ENCODE results near the gene EFNB2. TPM values are rescaled to one million over a fixed set of nuclear protein-coding genes. Genes with fewer than 3 reads are reported as not detected.

The EFNB2 gene
- total RNA-seq, 2 donors from 2014 or later: 46.1 to 52.4 TPM

GRCh38 chr13:106445996-106446395 is 89.5 kb downstream of the EFNB2 start:
- Histone ChIP-seq H3K4me1 (replicated peaks) (no peaks in the 10 kb centered on the region), H3K36me3 (no peaks in the 10 kb centered on the region), H3K27ac (no peak overlapping the region), H3K27me3 (replicated peaks; ENCODE audit: insufficient read depth) (no peaks in the 10 kb centered on the region), H3K9me3 (no peaks in the 10 kb centered on the region), H3K4me3 (no peak overlapping the region)
- no peak for TF ChIP-seq POLR2AphosphoS5 (IDR thresholded peaks at IDR 0.05)
- no peak for TF ChIP-seq POLR2A (IDR thresholded peaks at IDR 0.05)
- TF ChIP-seq, protein P1, sequence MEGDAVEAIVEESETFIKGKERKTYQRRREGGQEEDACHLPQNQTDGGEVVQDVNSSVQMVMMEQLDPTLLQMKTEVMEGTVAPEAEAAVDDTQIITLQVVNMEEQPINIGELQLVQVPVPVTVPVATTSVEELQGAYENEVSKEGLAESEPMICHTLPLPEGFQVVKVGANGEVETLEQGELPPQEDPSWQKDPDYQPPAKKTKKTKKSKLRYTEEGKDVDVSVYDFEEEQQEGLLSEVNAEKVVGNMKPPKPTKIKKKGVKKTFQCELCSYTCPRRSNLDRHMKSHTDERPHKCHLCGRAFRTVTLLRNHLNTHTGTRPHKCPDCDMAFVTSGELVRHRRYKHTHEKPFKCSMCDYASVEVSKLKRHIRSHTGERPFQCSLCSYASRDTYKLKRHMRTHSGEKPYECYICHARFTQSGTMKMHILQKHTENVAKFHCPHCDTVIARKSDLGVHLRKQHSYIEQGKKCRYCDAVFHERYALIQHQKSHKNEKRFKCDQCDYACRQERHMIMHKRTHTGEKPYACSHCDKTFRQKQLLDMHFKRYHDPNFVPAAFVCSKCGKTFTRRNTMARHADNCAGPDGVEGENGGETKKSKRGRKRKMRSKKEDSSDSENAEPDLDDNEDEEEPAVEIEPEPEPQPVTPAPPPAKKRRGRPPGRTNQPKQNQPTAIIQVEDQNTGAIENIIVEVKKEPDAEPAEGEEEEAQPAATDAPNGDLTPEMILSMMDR (IDR thresholded peaks at IDR 0.05): no peak
- DNase-seq (ENCODE audit: low spot score): no peak
- WGBS: 81% methylated on average over 4 of the region's 4 CpGs
- intact Hi-C loops (cut with DNase I): no loop called here

- DNase-seq (ENCODE audit: low spot score): no peak
- 83% methylated on average over 11 of the region's 11 CpGs for WGBS
- H3K27ac ChIP-seq: no peak overlapping the region
- no peaks in the 10 kb centered on the region for H3K9me3 ChIP-seq
- H3K4me1 ChIP-seq (replicated peaks): no peaks in the 10 kb centered on the region
- H3K4me3 ChIP-seq: no peak overlapping the region
- intact Hi-C loops (cut with DNase I): no loop called here
- H3K27me3 ChIP-seq (replicated peaks; ENCODE audit: insufficient read depth): no peaks in the 10 kb centered on the region
- H3K36me3 ChIP-seq: no peaks in the 10 kb centered on the region
- TF ChIP-seq POLR2A (IDR thresholded peaks at IDR 0.05): no peak
- TF ChIP-seq, protein P1 (IDR thresholded peaks at IDR 0.05): no peak
- no peak for TF ChIP-seq POLR2AphosphoS5 (IDR thresholded peaks at IDR 0.05)
Observed at GRCh38 chr13:106443607-106444322, 91.7 kb downstream of the EFNB2 start.

- intact Hi-C loops (cut with DNase I): no loop called here
- 25% methylated on average over 2 of the region's 2 CpGs for WGBS
- TF ChIP-seq POLR2A (IDR thresholded peaks at IDR 0.05): no peak
Observed at GRCh38 chr13:106440866-106441265, 94.6 kb downstream of the EFNB2 start.

More at GRCh38 chr13:106440866-106441265, 94.6 kb downstream of the EFNB2 start:
- no peak overlapping the region for H3K27ac ChIP-seq
- H3K4me3 ChIP-seq: no peak overlapping the region
- H3K9me3 ChIP-seq: no peaks in the 10 kb centered on the region
- H3K4me1 ChIP-seq (replicated peaks): no peaks in the 10 kb centered on the region
- H3K27me3 ChIP-seq (replicated peaks; ENCODE audit: insufficient read depth): no peaks in the 10 kb centered on the region
- no peaks in the 10 kb centered on the region for H3K36me3 ChIP-seq
- no peak for DNase-seq (ENCODE audit: low spot score)

Other genes starting within 250 kb of the EFNB2 start
- gene ARGLU1, start 32.5 kb upstream of the EFNB2 start, total RNA-seq: 10 to 100 TPM; 52.1 to 95.9 TPM